Measurements from ENCODE around the gene CPEB3. TPM values are rescaled to one million over a fixed set of nuclear protein-coding genes. Genes with fewer than 3 reads are reported as not detected.

CPEB3 gene
- polyA plus RNA-seq, 2 donors, result 1.9 to 2.3 TPM

DNA sequence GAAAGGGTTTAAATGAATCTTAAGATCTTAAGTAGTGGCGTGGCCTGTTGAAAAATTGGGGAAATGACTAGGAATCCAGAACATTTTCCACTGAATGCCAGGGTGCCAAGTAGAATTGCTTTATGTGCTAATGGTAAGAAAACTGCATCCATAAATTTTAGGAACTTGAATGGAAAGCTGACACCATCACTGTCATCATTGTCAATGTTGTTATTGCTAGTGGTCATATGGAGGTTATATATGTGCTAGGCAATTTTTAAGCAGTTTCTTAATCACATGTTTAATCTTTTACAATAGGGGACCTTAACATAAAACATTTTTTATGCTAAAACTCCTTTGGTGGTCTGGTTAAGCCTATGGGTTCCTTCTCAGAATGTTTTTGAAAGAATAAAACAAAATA lies 13.2 kb upstream of the CPEB3 start:
- no peaks in the 10 kb centered on the region for H3K9me3 ChIP-seq (ENCODE audit: control insufficient read depth in 2 of 2, insufficient read depth in 1 of 2, low read depth in 1 of 2, low read length in 1 of 2)
- no peak overlapping the region for H3K4me3 ChIP-seq (ENCODE audit: low read depth in 1 of 2, low read length in 2 of 2)
- no peaks in the 10 kb centered on the region for H3K27me3 ChIP-seq (ENCODE audit: control insufficient read depth in 1 of 2, insufficient read depth in 2 of 2, low read length in 2 of 2)
- WGBS, 2 donors, result 89 to 93% methylated on average over 1 of the region's 1 CpG
- no peaks in the 10 kb centered on the region for H3K36me3 ChIP-seq (ENCODE audit: control insufficient read depth in 2 of 2, insufficient read depth in 2 of 2, low read length in 1 of 2)
- no peaks in the 10 kb centered on the region for H3K4me1 ChIP-seq (ENCODE audit: control insufficient read depth in 2 of 2, insufficient read depth in 2 of 2, low read length in 1 of 2)
- no peak overlapping the region for H3K27ac ChIP-seq (ENCODE audit: low read depth in 2 of 2, low read length in 1 of 2)

DNA sequence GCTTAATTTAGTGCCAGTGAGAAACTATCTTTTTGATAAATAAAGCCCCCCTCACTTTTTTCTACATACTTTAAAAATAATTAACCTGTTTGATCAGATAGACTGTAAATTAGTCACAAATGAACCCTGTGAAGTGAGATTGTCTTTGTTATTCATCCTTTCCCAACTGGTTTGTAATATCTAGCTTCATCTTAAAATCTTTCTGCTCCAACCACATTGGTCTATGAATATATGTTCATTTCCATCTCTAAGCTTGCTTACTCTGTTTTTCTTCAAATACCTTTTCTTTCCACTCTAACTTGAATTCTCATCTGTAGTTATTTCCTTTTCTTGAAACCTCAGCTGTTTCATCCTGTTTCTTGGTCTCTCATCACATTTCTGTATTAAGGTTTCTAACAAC lies 12.2 kb upstream of the CPEB3 start:
- Histone ChIP-seq H3K27me3 (ENCODE audit: control insufficient read depth in 1 of 2, insufficient read depth in 2 of 2, low read length in 2 of 2) (no peaks in the 10 kb centered on the region), H3K4me1 (ENCODE audit: control insufficient read depth in 2 of 2, insufficient read depth in 2 of 2, low read length in 1 of 2) (no peaks in the 10 kb centered on the region), H3K27ac (ENCODE audit: low read depth in 2 of 2, low read length in 1 of 2) (no peak overlapping the region), H3K4me3 (ENCODE audit: low read depth in 1 of 2, low read length in 2 of 2) (no peak overlapping the region), H3K36me3 (ENCODE audit: control insufficient read depth in 2 of 2, insufficient read depth in 2 of 2, low read length in 1 of 2) (no peaks in the 10 kb centered on the region), H3K9me3 (ENCODE audit: control insufficient read depth in 2 of 2, insufficient read depth in 1 of 2, low read depth in 1 of 2, low read length in 1 of 2) (no peaks in the 10 kb centered on the region)

DNA sequence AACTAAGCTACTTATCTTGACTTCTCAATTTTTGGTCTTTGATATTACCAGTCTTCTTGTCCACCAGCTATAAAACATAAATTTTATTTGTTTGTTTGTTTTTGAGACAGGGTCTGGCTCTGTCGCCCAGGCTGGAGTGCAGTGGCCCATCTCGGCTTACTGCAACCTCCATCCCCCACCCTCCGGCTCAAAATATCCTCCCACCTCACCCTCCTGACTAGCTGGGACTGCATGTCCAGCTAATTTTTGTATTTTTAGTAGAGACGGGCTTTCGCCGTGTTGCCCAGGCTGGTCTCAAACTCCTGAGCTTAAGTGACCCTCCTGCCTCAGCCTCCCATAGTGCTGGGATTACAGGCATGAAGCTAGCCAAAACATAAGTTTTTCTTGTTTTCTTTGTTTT lies 7.6 kb upstream of the CPEB3 start:
- no peak overlapping the region for H3K27ac ChIP-seq (ENCODE audit: low read depth in 2 of 2, low read length in 1 of 2)
- no peaks in the 10 kb centered on the region for H3K4me1 ChIP-seq (ENCODE audit: control insufficient read depth in 2 of 2, insufficient read depth in 2 of 2, low read length in 1 of 2)
- H3K4me3 ChIP-seq (ENCODE audit: low read depth in 1 of 2, low read length in 2 of 2), result no peak overlapping the region
- peaks cover 0 to 2% of the 10 kb centered on the region in 2 donors for H3K36me3 ChIP-seq (ENCODE audit: control insufficient read depth in 2 of 2, insufficient read depth in 2 of 2, low read length in 1 of 2)
- WGBS, 2 donors, result 87 to 94% methylated on average over 6 of the region's 6 CpGs
- no peaks in the 10 kb centered on the region for H3K9me3 ChIP-seq (ENCODE audit: control insufficient read depth in 2 of 2, insufficient read depth in 1 of 2, low read depth in 1 of 2, low read length in 1 of 2)
- H3K27me3 ChIP-seq (ENCODE audit: control insufficient read depth in 1 of 2, insufficient read depth in 2 of 2, low read length in 2 of 2), result no peaks in the 10 kb centered on the region

DNA sequence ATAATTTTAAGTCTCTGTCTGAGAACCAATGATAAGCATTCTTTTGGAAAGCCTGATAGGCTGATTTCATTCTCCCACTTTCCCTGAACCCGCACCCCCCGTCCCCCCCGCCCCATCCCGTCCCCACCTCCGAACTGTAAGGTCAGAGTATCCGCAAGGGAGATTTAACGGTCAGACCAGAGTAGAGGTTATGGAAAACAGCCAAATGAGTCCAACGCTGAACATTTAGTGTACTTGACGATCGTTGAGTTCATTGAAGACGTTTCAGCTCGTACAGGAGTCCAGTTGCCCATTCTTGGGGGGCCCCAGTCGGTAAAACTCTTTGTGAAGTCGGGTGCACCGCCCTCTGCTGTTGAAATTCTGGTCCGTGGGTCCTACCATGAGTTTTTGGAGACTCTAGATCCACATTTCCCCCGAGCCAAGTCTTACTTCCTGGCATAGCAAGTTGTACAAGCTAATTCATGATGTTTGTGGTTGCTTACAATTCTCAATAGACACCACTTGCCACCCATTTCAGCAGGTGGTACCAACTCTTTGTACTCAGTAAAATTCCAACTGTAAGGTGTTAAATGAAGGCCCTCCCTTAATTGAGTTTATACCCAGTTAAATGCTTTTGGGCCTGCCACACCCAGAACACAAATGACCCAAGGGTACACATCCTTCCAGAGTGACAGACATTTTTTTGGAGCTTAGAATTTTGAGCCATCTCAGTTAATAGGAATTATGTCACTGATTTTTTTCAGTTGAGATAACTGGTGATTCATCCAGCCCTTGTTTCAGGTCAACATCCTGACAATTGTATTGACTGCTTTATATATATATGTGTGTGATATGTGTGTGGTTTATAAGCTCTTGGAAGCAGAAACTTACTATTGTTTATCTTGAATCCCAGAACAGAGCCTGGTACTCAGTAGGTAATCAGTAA lies 1.3 kb upstream of the CPEB3 start:
- Histone ChIP-seq H3K4me1 (ENCODE audit: control insufficient read depth in 2 of 2, insufficient read depth in 2 of 2, low read length in 1 of 2) (no peaks in the 10 kb centered on the region), H3K27ac (ENCODE audit: low read depth in 2 of 2, low read length in 1 of 2) (peak overlapping the region; percentile 96 to 97)
- 1% methylated on average over 16 to 17 of the region's 17 CpGs for WGBS, 2 donors

DNA sequence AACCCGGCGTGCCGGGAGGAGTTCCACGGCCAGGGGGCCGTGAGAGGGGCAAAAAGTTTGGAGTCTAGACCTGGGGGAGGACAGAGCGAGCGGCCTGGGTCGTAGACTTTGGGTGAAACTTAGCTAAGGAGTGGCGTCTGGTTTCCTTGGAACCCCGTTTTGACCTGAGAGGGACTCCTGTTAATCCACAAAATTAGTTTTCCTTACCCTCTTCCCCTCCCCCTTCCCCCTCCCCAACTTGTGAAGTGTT lies 663 bp upstream of the CPEB3 start:
- peaks cover 0 to under 1% of the 10 kb centered on the region in 2 donors for H3K36me3 ChIP-seq (ENCODE audit: control insufficient read depth in 2 of 2, insufficient read depth in 2 of 2, low read length in 1 of 2)
- peak overlapping the region; percentile 83 to 96 for H3K4me3 ChIP-seq (ENCODE audit: low read depth in 1 of 2, low read length in 2 of 2)
- 0% methylated on average over 10 of the region's 10 CpGs for WGBS, 2 donors
- H3K27ac ChIP-seq (ENCODE audit: low read depth in 2 of 2, low read length in 1 of 2), result peak overlapping the region; percentile 96 to 97
- no peaks in the 10 kb centered on the region for H3K27me3 ChIP-seq (ENCODE audit: control insufficient read depth in 1 of 2, insufficient read depth in 2 of 2, low read length in 2 of 2)
- H3K4me1 ChIP-seq (ENCODE audit: control insufficient read depth in 2 of 2, insufficient read depth in 2 of 2, low read length in 1 of 2), result no peaks in the 10 kb centered on the region
- no peaks in the 10 kb centered on the region for H3K9me3 ChIP-seq (ENCODE audit: control insufficient read depth in 2 of 2, insufficient read depth in 1 of 2, low read depth in 1 of 2, low read length in 1 of 2)

More for the DNA sequence above, 1.3 kb upstream of the CPEB3 start:
- Histone ChIP-seq H3K9me3 (ENCODE audit: control insufficient read depth in 2 of 2, insufficient read depth in 1 of 2, low read depth in 1 of 2, low read length in 1 of 2) (no peaks in the 10 kb centered on the region), H3K27me3 (ENCODE audit: control insufficient read depth in 1 of 2, insufficient read depth in 2 of 2, low read length in 2 of 2) (no peaks in the 10 kb centered on the region), H3K4me3 (ENCODE audit: low read depth in 1 of 2, low read length in 2 of 2) (peak overlapping the region; percentile 83 to 96), H3K36me3 (ENCODE audit: control insufficient read depth in 2 of 2, insufficient read depth in 2 of 2, low read length in 1 of 2) (peaks cover 0 to 2% of the 10 kb centered on the region in 2 donors)

DNA sequence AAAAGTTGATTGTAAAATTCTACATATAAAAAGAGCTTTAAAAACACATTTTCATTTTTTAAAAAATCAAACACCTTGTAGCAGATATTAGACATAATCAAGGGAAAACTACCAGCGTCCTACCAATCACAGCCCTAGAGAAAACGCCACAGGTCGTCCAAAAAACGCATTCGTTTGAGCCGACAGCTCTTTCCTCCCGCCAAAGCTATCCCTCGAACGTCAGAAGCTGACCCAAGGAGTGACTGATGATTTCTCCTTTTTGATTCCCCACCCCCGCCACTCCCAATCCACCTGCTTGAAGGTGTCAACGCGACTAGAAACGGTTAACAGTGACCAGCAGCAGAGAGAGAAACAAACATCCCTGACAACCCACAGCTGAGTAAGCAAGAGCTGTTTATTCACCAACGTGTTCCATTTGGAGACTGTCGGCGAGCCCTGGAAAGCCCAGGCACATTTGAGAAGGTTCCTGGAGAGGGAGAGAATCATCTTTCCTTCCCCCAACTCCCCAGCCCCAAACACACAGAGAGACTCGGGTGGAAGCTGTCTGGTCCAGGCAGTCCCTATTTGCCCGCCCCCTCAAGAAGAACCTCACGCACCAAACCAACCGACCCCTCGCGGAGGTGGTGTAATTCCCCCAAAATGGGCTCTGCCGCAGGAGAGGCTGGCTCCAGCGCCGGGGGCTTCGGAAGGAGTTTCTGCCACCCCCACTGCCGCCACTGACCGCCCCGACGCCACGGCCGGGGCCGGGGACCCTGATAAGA lies 622 bp downstream of the CPEB3 start:
- 0% methylated on average over 33 of the region's 33 CpGs for WGBS, 2 donors
- Histone ChIP-seq H3K4me1 (ENCODE audit: control insufficient read depth in 2 of 2, insufficient read depth in 2 of 2, low read length in 1 of 2) (no peaks in the 10 kb centered on the region), H3K27me3 (ENCODE audit: control insufficient read depth in 1 of 2, insufficient read depth in 2 of 2, low read length in 2 of 2) (no peaks in the 10 kb centered on the region), H3K9me3 (ENCODE audit: control insufficient read depth in 2 of 2, insufficient read depth in 1 of 2, low read depth in 1 of 2, low read length in 1 of 2) (no peaks in the 10 kb centered on the region), H3K36me3 (ENCODE audit: control insufficient read depth in 2 of 2, insufficient read depth in 2 of 2, low read length in 1 of 2) (no peaks in the 10 kb centered on the region), H3K27ac (ENCODE audit: low read depth in 2 of 2, low read length in 1 of 2) (peak overlapping the region; percentile 96 to 97), H3K4me3 (ENCODE audit: low read depth in 1 of 2, low read length in 2 of 2) (peak overlapping the region; percentile 83 to 96)

DNA sequence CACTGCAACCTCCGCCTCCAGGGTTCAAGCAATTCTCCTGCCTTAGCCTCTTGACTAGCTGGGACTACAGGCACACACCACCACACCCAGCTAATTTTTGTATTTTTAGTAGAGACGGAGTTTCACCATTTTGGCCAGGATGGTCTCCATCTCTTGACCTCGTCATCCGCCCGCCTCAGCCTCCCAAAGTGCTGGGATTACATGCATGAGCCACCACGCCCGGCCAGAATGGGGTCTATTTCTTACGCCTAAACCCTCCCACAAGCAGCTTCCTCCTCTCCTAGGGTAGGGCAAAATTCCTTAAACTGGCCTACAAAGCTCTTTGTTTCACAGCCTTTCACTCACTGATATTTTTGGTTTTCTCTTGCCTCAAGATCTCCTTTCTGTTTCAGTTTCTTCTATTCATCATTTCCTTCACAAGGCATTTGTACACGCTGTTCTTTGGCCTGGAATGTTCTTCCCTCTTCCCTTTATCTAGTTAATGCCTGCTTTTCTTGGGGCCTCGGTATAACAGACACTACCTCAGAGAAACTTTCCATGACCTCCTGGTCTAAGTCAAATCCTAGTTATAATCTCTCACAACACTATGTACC lies 6.7 kb downstream of the CPEB3 start:
- H3K27me3 ChIP-seq (ENCODE audit: control insufficient read depth in 1 of 2, insufficient read depth in 2 of 2, low read length in 2 of 2), result no peaks in the 10 kb centered on the region
- no peaks in the 10 kb centered on the region for H3K4me1 ChIP-seq (ENCODE audit: control insufficient read depth in 2 of 2, insufficient read depth in 2 of 2, low read length in 1 of 2)
- H3K27ac ChIP-seq (ENCODE audit: low read depth in 2 of 2, low read length in 1 of 2), result peak overlapping the region in 1 of 2 donors; percentile 49
- H3K36me3 ChIP-seq (ENCODE audit: control insufficient read depth in 2 of 2, insufficient read depth in 2 of 2, low read length in 1 of 2), result no peaks in the 10 kb centered on the region
- 78% methylated on average over 10 of the region's 10 CpGs for WGBS, 2 donors
- H3K9me3 ChIP-seq (ENCODE audit: control insufficient read depth in 2 of 2, insufficient read depth in 1 of 2, low read depth in 1 of 2, low read length in 1 of 2), result no peaks in the 10 kb centered on the region
- H3K4me3 ChIP-seq (ENCODE audit: low read depth in 1 of 2, low read length in 2 of 2), result no peak overlapping the region

DNA sequence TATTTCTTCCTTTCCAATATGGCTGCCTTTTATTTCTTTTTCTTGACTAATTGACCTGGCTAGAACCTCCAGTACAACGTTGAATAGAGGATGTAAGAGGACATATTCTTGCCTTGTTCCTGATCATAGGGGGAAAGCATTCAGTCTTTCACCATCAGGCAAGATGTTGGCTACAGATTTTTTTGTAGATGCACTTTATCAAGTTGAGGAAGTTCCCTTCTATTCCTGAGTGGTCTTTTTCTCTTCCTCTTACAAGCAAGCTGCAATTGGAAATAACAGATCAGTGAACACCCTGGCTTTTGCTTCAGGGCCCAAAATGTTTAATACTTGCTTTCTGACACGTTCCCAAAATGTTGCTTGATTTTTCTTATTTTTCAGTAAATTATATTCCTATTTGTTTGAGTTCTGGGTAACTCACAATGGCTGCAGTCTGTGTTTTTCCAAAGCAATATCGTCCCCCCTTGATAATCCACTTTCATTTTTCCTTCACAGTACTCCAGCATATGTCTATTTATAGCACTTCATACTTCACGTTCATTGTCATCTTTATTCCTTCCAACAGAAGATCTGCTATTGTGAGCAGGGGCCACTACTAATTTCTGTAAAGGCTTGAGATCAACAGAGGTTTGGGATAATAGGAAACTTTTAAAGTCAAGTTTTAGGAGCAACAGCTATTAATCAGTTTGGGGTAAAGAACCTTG lies 11.7 kb downstream of the CPEB3 start:
- H3K27ac ChIP-seq (ENCODE audit: low read depth in 2 of 2, low read length in 1 of 2), result no peak overlapping the region
- no peak overlapping the region for H3K4me3 ChIP-seq (ENCODE audit: low read depth in 1 of 2, low read length in 2 of 2)
- H3K36me3 ChIP-seq (ENCODE audit: control insufficient read depth in 2 of 2, insufficient read depth in 2 of 2, low read length in 1 of 2), result no peaks in the 10 kb centered on the region
- WGBS, 2 donors, result 56 to 61% methylated on average over 4 of the region's 4 CpGs
- H3K4me1 ChIP-seq (ENCODE audit: control insufficient read depth in 2 of 2, insufficient read depth in 2 of 2, low read length in 1 of 2), result no peaks in the 10 kb centered on the region
- H3K27me3 ChIP-seq (ENCODE audit: control insufficient read depth in 1 of 2, insufficient read depth in 2 of 2, low read length in 2 of 2), result no peaks in the 10 kb centered on the region
- no peaks in the 10 kb centered on the region for H3K9me3 ChIP-seq (ENCODE audit: control insufficient read depth in 2 of 2, insufficient read depth in 1 of 2, low read depth in 1 of 2, low read length in 1 of 2)

DNA sequence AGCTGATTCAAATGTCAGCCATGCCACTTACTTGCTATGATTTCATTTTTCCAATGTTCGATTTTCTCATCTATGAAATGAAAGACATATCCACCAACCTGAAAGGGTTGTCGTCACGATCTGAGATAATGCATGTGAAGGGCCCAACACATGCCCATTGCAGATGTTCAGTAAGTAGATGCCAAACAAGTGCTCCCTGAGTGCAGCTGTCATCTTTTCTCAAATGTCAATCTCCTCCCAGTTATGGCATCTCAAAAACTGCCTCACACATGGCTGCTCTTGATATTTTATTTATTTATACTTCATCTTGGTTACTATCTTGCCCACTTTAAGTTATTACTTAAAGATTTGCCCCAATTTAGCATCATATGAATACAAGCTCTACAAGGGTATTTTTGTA lies 16.8 kb downstream of the CPEB3 start:
- Histone ChIP-seq H3K4me3 (ENCODE audit: low read depth in 1 of 2, low read length in 2 of 2) (no peak overlapping the region), H3K27ac (ENCODE audit: low read depth in 2 of 2, low read length in 1 of 2) (no peak overlapping the region), H3K9me3 (ENCODE audit: control insufficient read depth in 2 of 2, insufficient read depth in 1 of 2, low read depth in 1 of 2, low read length in 1 of 2) (no peaks in the 10 kb centered on the region), H3K4me1 (ENCODE audit: control insufficient read depth in 2 of 2, insufficient read depth in 2 of 2, low read length in 1 of 2) (no peaks in the 10 kb centered on the region), H3K36me3 (ENCODE audit: control insufficient read depth in 2 of 2, insufficient read depth in 2 of 2, low read length in 1 of 2) (no peaks in the 10 kb centered on the region), H3K27me3 (ENCODE audit: control insufficient read depth in 1 of 2, insufficient read depth in 2 of 2, low read length in 2 of 2) (no peaks in the 10 kb centered on the region)
- 93 to 97% methylated on average over 3 of the region's 3 CpGs for WGBS, 2 donors

Measured in esophagus (tissue), 2 donors.